Ishikawa (cell line): ENCODE results near the gene NACC2.

Source experiments
- CEBPB ChIP-seq: IDR thresholded peaks from 2 replicates; pipeline ENCODE4 v1.6.1; 2012
- CREB1 ChIP-seq: IDR thresholded peaks from 2 replicates; pipeline ENCODE4 v1.6.1; 2012; ENCODE audit warnings: low read depth
- EGR1 ChIP-seq: IDR thresholded peaks from 2 replicates; pipeline ENCODE4 v1.6.1; 2012
- EP300 ChIP-seq: IDR thresholded peaks from 2 replicates; pipeline ENCODE4 v1.6.1; 2012; ENCODE audit warnings: borderline replicate concordance
- FOXM1 ChIP-seq: IDR thresholded peaks from 2 replicates; pipeline ENCODE4 v1.6.1; 2012; ENCODE audit warnings: low read depth, borderline replicate concordance
- MAX ChIP-seq: IDR thresholded peaks from 2 replicates; pipeline ENCODE4 v1.6.1; 2012
- NFIC ChIP-seq: IDR thresholded peaks from 2 replicates; pipeline ENCODE4 v1.6.1; 2012
- RAD21 ChIP-seq: IDR thresholded peaks from 2 replicates; pipeline ENCODE4 v1.6.1; 2012; ENCODE audit warnings: low read depth
- REST ChIP-seq: IDR thresholded peaks from 2 replicates; pipeline ENCODE4 v1.6.1; 2012; ENCODE audit warnings: low read depth, mild to moderate bottlenecking
- TAF1 ChIP-seq: IDR thresholded peaks from 2 replicates; pipeline ENCODE4 v1.6.1; 2012; ENCODE audit warnings: low read depth, mild to moderate bottlenecking
- TCF12 ChIP-seq: IDR thresholded peaks from 2 replicates; pipeline ENCODE4 v1.6.1; 2012; ENCODE audit warnings: low read depth
- TEAD4 ChIP-seq: IDR thresholded peaks from 2 replicates; pipeline ENCODE4 v1.6.1; 2012
- USF1 ChIP-seq: IDR thresholded peaks from 2 replicates; pipeline ENCODE4 v1.6.1; 2012
- YY1 ChIP-seq: IDR thresholded peaks from 2 replicates; pipeline ENCODE4 v1.6.1; 2012; ENCODE audit warnings: low read depth
- ZBTB7A ChIP-seq: IDR thresholded peaks from 2 replicates; pipeline ENCODE4 v1.6.1; 2012; ENCODE audit warnings: low read depth

Gene NACC2

GRCh38 chr9:136051837-136052471, 43.1 kb downstream of the NACC2 start:
- peak; percentile 35; the same call in 1 of the 2 replicates for TF ChIP-seq USF1
- no peak for TF ChIP-seq CREB1
- TF ChIP-seq NFIC = peak; percentile 79
- TF ChIP-seq ZBTB7A = no peak
- TF ChIP-seq MAX = 0 out of 2 replicates have a peak, but pooled peaks have one; percentile 14
- peak; percentile 87 for TF ChIP-seq TEAD4
- no peak for TF ChIP-seq REST
- TF ChIP-seq CEBPB = peak; percentile 39; the same call in 1 of the 2 replicates
- TF ChIP-seq FOXM1 = peak; percentile 32; the same call in 1 of the 2 replicates
- peak; percentile 67; the same call in 1 of the 2 replicates for TF ChIP-seq EP300
- TF ChIP-seq TAF1 = peak; percentile 50; the same call in 1 of the 2 replicates
- TF ChIP-seq EGR1 = 0 out of 2 replicates have a peak, but pooled peaks have one; percentile 49
- TF ChIP-seq YY1 = peak; percentile 84
- TF ChIP-seq TCF12 = peak; percentile 76
- peak; percentile 11; the same call in 1 of the 2 replicates for TF ChIP-seq RAD21

GRCh38 chr9:136051453-136051836, 43.6 kb downstream of the NACC2 start:
- no peak for TF ChIP-seq NFIC
- TF ChIP-seq CEBPB = no peak
- 0 out of 2 replicates have a peak, but pooled peaks have one; percentile 7 for TF ChIP-seq TAF1

GRCh38 chr9:136050701-136051452, 44.2 kb downstream of the NACC2 start:
- TF ChIP-seq ZBTB7A (peak; percentile 91), EP300 (no peak), TAF1 (0 out of 2 replicates have a peak, but pooled peaks have one; percentile 4)

GRCh38 chr9:136050266-136050700, 44.8 kb downstream of the NACC2 start:
- TF ChIP-seq REST (no peak), CREB1 (no peak), USF1 (no peak), MAX (no peak), TEAD4 (no peak), TAF1 (no peak), FOXM1 (no peak), EP300 (no peak), ZBTB7A (no peak), YY1 (no peak), NFIC (no peak), CEBPB (no peak), TCF12 (no peak)

GRCh38 chr9:136049491-136050265, 45.4 kb downstream of the NACC2 start:
- TF ChIP-seq TCF12 (no peak), YY1 (no peak), TEAD4 (no peak), REST (no peak), USF1 (no peak), MAX (no peak), CEBPB (no peak)
